Upper lobe of right lung (tissue), 1 donor: ENCODE results near the gene MORN4. TPM values are rescaled to one million over a fixed set of nuclear protein-coding genes. Genes with fewer than 3 reads are reported as not detected.

ENCODE experiments used
- ATAC-seq: fragments of 200-7000 bp; cut with Tn5 transposase; one replicate; pipeline ENCODE4 v1.9.1; 2020; ENCODE audit warnings: mild to moderate bottlenecking, moderate library complexity
- DNase-seq: peaks from one replicate; pipeline ENCODE4 v3.0.0-alpha.2; 2020
- H3K27ac ChIP-seq: fragments of 200-600 bp; one replicate; pipeline ENCODE4 v1.8.0; 2022
- H3K27me3 ChIP-seq: fragments of 200-600 bp; one replicate; pipeline ENCODE4 v1.8.0; 2022; ENCODE audit warnings: mild to moderate bottlenecking
- H3K36me3 ChIP-seq: fragments of 200-600 bp; one replicate; pipeline ENCODE4 v1.8.0; 2022
- H3K4me1 ChIP-seq: fragments of 200-600 bp; one replicate; pipeline ENCODE4 v1.8.0; 2022
- H3K4me3 ChIP-seq: fragments of 200-600 bp; one replicate; pipeline ENCODE4 v1.8.0; 2022; ENCODE audit warnings: mild to moderate bottlenecking
- H3K9me3 ChIP-seq: fragments of 200-600 bp; one replicate; pipeline ENCODE4 v1.8.0; 2022
- CTCF ChIP-seq: fragments of 200-600 bp; IDR thresholded peaks from one replicate; pipeline ENCODE4 v1.8.0; 2022; ENCODE audit warnings: antibody characterized with exemption
- intact Hi-C: fragments of 100-400 bp; cut with DNase I; formaldehyde crosslinking; loops from one replicate; pipeline ENCODE4 v1.11.0; 2022
- total RNA-seq: library from RNA; stranded (reverse); fragmentation: NEBNext Ultra II Directional; extraction: Animal tissue kit (Norgen Biotek cat#: 25700); gene quantifications from one replicate; pipeline ENCODE4 v1.2.1, GENCODE V29; 2021
- donor health status: DM: no; HTN: yes; CAD: no; lungs with severe emphysema.

MORN4 gene
- total RNA-seq, 1 donor from 2014 or later = 3.8 TPM

GRCh38 chr10:97611473-97611872, 21.8 kb downstream of the MORN4 start:
- no peak for TF ChIP-seq CTCF
- Histone ChIP-seq H3K27ac (no peak overlapping the region), H3K4me1 (no peaks in the 10 kb centered on the region), H3K9me3 (no peaks in the 10 kb centered on the region), H3K4me3 (no peak overlapping the region), H3K36me3 (no peaks in the 10 kb centered on the region), H3K27me3 (no peaks in the 10 kb centered on the region)
- DNase-seq = no peak
- ATAC-seq = no peak
- intact Hi-C loops = no loop called here

- Histone ChIP-seq H3K4me1 (no peaks in the 10 kb centered on the region), H3K36me3 (no peaks in the 10 kb centered on the region), H3K27me3 (no peaks in the 10 kb centered on the region), H3K4me3 (no peak overlapping the region), H3K27ac (peak overlapping the region; percentile 47), H3K9me3 (no peaks in the 10 kb centered on the region)
- DNase-seq (peak; percentile 72), ATAC-seq (peak; percentile 91)
- intact Hi-C loops = no loop called here
- TF ChIP-seq CTCF = no peak
These were observed 24.2 kb downstream of the MORN4 start for GRCh38 chr10:97608991-97609561.

- no peaks in the 10 kb centered on the region for H3K27me3 ChIP-seq
- H3K9me3 ChIP-seq = no peaks in the 10 kb centered on the region
- TF ChIP-seq CTCF = no peak
- DNase-seq = no peak
- H3K27ac ChIP-seq = no peak overlapping the region
- H3K4me1 ChIP-seq = no peaks in the 10 kb centered on the region
- H3K4me3 ChIP-seq = no peak overlapping the region
- ATAC-seq = no peak
- intact Hi-C loops = no loop called here
- H3K36me3 ChIP-seq = no peaks in the 10 kb centered on the region
These were observed 26.1 kb downstream of the MORN4 start for GRCh38 chr10:97607095-97607636.

GRCh38 chr10:97601268-97602215, 31.8 kb downstream of the MORN4 start:
- DNase-seq (no peak), ATAC-seq (no peak)
- Histone ChIP-seq H3K4me3 (no peak overlapping the region), H3K27me3 (no peaks in the 10 kb centered on the region), H3K27ac (no peak overlapping the region), H3K4me1 (no peaks in the 10 kb centered on the region), H3K36me3 (no peaks in the 10 kb centered on the region), H3K9me3 (no peaks in the 10 kb centered on the region)
- no peak for TF ChIP-seq CTCF
- intact Hi-C loops = no loop called here

GRCh38 chr10:97600616-97601015, 32.7 kb downstream of the MORN4 start:
- no peaks in the 10 kb centered on the region for H3K9me3 ChIP-seq
- DNase-seq (no peak), ATAC-seq (no peak)
- no peaks in the 10 kb centered on the region for H3K4me1 ChIP-seq
- H3K4me3 ChIP-seq = no peak overlapping the region
- intact Hi-C loops = no loop called here
- no peak overlapping the region for H3K27ac ChIP-seq
- no peaks in the 10 kb centered on the region for H3K27me3 ChIP-seq
- no peaks in the 10 kb centered on the region for H3K36me3 ChIP-seq
- no peak for TF ChIP-seq CTCF
